Panc1 (cell line): Measurements from ENCODE around the gene REPIN1. TPM values are rescaled to one million over a fixed set of nuclear protein-coding genes. Genes with fewer than 3 reads are reported as not detected.

ENCODE experiments used
- ATAC-seq: fragments of 200-7000 bp; cut with Tn5 transposase; 2 replicates; pipeline ENCODE4 v1.9.1; 2020; ENCODE audit warnings: mild to moderate bottlenecking, moderate library complexity
- BruUV-seq: library from RNA; stranded (reverse); fragments of 400-500 nt; replicated peaks from 2 replicates; lab custom pipeline; 2021; lab: Mats Ljungman, UMichigan
- CTCF ChIA-PET: fragments of 300-600 bp; sonication (Branson Sonifier 250); formaldehyde crosslinking; loops from one replicate; lab custom pipeline; 2022; ENCODE audit warnings: antibody characterized with exemption; lab: Charles Lee
- POLR2A ChIA-PET: fragments of 300-600 bp; sonication (Branson Sonifier 250); formaldehyde crosslinking; loops from one replicate; lab custom pipeline; 2022; ENCODE audit warnings: antibody characterized with exemption; lab: Charles Lee
- DNase-seq: peaks from one replicate; pipeline ENCODE4 v3.0.0-alpha.2; 2010; ENCODE audit warnings: low read depth, low spot score
- H3K27ac ChIP-seq: 2 replicates; pipeline ENCODE4 v1.5.1; 2011; ENCODE audit warnings: mild to moderate bottlenecking, low read length, inconsistent platforms
- H3K27me3 ChIP-seq: fragments of 200-500 bp; sonication (Bioruptor generic); 2 replicates; pipeline ENCODE4 v1.6.0; 2014; ENCODE audit warnings: low read length, inconsistent platforms; ENCODE audit not compliant: control insufficient read depth, insufficient read depth
- H3K36me3 ChIP-seq: fragments of 200-500 bp; sonication (Bioruptor generic); 2 replicates; pipeline ENCODE4 v1.5.1; 2014; ENCODE audit warnings: inconsistent platforms, mild to moderate bottlenecking, low read length, moderate library complexity; ENCODE audit not compliant: control insufficient read depth, insufficient read depth
- H3K4me1 ChIP-seq: 2 replicates; pipeline ENCODE4 v1.5.1; 2011; ENCODE audit warnings: inconsistent platforms, mild to moderate bottlenecking, low read length, moderate library complexity; ENCODE audit not compliant: control insufficient read depth, insufficient read depth
- H3K4me3 ChIP-seq, 2 experiments: 2 replicates each; pipeline ENCODE4 v1.5.1; 2011 to 2012; ENCODE audit warnings: low read depth in 2 of 2, low read length in 2 of 2, mild to moderate bottlenecking in 2 of 2, inconsistent platforms in 1 of 2, moderate library complexity in 1 of 2
- H3K9me3 ChIP-seq: fragments of 200-500 bp; sonication (Bioruptor generic); 2 replicates; pipeline ENCODE4 v1.5.1; 2014; ENCODE audit warnings: low read depth, mild to moderate bottlenecking, inconsistent platforms, low read length, moderate library complexity; ENCODE audit not compliant: control insufficient read depth, insufficient read depth
- POLR2AphosphoS5 ChIP-seq: IDR thresholded peaks from 2 replicates; pipeline ENCODE4 v1.6.1; 2012; ENCODE audit warnings: mild to moderate bottlenecking, low read depth, low read length, moderate library complexity
- SIN3A ChIP-seq: IDR thresholded peaks from 2 replicates; pipeline ENCODE4 v1.6.1; 2012; ENCODE audit warnings: low read depth, mild to moderate bottlenecking, low read length, moderate library complexity, borderline replicate concordance; ENCODE audit not compliant: insufficient read depth
- TCF7L2 ChIP-seq: IDR thresholded peaks from 2 replicates; pipeline ENCODE4 v1.6.1; 2011; ENCODE audit warnings: mild to moderate bottlenecking, low read depth, low read length, inconsistent platforms
- in situ Hi-C: cut with HindIII; loops from 2 replicates; pipeline ENCODE4 v1.10.0; 2016; ENCODE audit warnings: low sequenced_read_pairs, low pct_unique_long_range_greater_than_20kb
- intact Hi-C: fragments of 100-400 bp; cut with micrococcal nuclease; formaldehyde crosslinking; loops from one replicate; pipeline ENCODE4 v1.10.0; 2022; ENCODE audit not compliant: unreplicated experiment
- total RNA-seq: library from RNA; stranded (reverse); gene quantifications from one replicate; pipeline ENCODE4 v1.2.1, GENCODE V29; 2021; ENCODE audit not compliant: unreplicated experiment
- TF ChIP-seq, protein P1 (sequence below), 2 experiments: IDR thresholded peaks; 2 replicates each; pipeline ENCODE4 v1.6.1; 2011 to 2012; ENCODE audit warnings: low read depth in 2 of 2, control low read depth in 1 of 2, low read length in 1 of 2, mild to moderate bottlenecking in 1 of 2, moderate library complexity in 1 of 2; ENCODE audit not compliant: insufficient read depth in 1 of 2
- TF ChIP-seq, protein P2 (sequence below): fragments of 450-650 bp; IDR thresholded peaks from 2 replicates; pipeline ENCODE4 v1.5.1; 2017; ENCODE audit warnings: mild to moderate bottlenecking

Gene REPIN1
- total RNA-seq, 1 experiment from 2014 or later: 209 TPM

DNA sequence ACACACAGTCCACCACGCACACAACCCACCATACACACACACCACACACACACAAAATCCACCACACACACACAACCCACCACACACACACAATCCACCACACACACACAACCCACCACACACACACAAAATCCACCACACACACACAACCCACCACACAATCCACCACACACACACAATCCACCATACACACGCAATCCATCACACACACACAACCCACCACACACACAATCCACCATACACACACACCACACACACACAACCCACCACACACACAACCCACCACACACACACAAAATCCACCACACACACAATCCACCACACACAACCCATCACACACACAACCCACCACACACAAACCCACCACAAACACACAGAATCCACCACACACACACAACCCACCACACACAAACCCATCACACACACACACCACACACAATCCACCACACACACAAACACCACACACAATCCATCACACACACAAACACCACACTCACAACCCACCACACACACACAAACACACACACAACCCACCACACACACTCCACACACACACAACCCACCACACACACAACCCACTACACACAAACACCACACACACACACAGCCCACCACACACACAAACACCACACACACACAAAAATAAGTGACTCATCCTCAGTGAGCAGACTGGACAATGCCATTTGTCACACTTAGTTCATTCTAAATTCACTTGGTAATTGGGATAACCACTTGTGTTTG lies 8.8 kb upstream of the REPIN1 start:
- intact Hi-C loops (no loop called here), in situ Hi-C loops (no loop called here)
- peak overlapping the region; percentile 24; the same call in 1 of the 2 replicates for H3K27ac ChIP-seq
- ATAC-seq: no peak
- DNase-seq: no peak
- TF ChIP-seq, protein P1, sequence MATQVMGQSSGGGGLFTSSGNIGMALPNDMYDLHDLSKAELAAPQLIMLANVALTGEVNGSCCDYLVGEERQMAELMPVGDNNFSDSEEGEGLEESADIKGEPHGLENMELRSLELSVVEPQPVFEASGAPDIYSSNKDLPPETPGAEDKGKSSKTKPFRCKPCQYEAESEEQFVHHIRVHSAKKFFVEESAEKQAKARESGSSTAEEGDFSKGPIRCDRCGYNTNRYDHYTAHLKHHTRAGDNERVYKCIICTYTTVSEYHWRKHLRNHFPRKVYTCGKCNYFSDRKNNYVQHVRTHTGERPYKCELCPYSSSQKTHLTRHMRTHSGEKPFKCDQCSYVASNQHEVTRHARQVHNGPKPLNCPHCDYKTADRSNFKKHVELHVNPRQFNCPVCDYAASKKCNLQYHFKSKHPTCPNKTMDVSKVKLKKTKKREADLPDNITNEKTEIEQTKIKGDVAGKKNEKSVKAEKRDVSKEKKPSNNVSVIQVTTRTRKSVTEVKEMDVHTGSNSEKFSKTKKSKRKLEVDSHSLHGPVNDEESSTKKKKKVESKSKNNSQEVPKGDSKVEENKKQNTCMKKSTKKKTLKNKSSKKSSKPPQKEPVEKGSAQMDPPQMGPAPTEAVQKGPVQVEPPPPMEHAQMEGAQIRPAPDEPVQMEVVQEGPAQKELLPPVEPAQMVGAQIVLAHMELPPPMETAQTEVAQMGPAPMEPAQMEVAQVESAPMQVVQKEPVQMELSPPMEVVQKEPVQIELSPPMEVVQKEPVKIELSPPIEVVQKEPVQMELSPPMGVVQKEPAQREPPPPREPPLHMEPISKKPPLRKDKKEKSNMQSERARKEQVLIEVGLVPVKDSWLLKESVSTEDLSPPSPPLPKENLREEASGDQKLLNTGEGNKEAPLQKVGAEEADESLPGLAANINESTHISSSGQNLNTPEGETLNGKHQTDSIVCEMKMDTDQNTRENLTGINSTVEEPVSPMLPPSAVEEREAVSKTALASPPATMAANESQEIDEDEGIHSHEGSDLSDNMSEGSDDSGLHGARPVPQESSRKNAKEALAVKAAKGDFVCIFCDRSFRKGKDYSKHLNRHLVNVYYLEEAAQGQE (IDR thresholded peaks at IDR 0.05; ENCODE audit: insufficient read depth in 1 of 2, low read depth in 2 of 2, low read length in 1 of 2): no peak
- TF ChIP-seq SIN3A (no peak), POLR2AphosphoS5 (no peak)
- peaks cover 28% of the 10 kb centered on the region for H3K4me1 ChIP-seq
- CTCF ChIA-PET: no interaction called here
- no TSS peak for BruUV-seq
- no peak overlapping the region for H3K4me3 ChIP-seq
- POLR2A ChIA-PET: no interaction called here
- no peaks in the 10 kb centered on the region for H3K9me3 ChIP-seq
- no peaks in the 10 kb centered on the region for H3K36me3 ChIP-seq
- no peaks in the 10 kb centered on the region for H3K27me3 ChIP-seq

DNA sequence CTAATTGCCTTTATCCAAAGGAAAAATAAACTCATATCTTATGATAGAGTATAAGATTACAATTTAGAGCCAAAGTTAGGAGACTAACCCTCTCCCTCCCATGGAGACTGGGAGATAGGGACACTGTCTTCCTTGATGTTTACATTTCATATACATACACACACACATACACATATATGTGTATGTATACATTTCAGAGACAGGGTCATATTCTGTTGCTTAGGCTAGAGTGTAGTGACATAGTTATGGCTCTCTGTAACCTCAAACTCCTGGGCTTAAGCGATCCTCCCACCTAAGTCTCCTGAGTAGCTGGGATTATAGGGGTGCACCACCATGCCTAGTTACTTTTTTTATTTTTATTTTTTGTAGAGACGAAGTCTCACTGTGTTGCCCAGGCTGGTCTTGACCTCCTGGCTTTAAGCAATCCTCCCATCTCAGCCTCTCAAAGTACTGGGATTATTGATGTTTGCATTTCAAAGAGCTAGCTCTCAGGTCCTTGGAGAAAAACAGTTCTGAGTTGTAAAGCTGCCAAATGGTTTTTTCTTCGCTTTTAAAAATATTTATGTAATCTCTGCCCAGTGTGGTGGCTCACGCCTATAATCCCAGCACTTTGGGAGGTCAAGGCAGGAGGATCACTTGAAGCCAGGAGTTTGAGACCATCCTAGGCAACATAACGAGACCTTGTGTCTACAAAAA lies 8.1 kb upstream of the REPIN1 start:
- H3K4me3 ChIP-seq: no peak overlapping the region
- intact Hi-C loops: no loop called here
- DNase-seq (no peak), ATAC-seq (no peak)
- TF ChIP-seq, protein P2, sequence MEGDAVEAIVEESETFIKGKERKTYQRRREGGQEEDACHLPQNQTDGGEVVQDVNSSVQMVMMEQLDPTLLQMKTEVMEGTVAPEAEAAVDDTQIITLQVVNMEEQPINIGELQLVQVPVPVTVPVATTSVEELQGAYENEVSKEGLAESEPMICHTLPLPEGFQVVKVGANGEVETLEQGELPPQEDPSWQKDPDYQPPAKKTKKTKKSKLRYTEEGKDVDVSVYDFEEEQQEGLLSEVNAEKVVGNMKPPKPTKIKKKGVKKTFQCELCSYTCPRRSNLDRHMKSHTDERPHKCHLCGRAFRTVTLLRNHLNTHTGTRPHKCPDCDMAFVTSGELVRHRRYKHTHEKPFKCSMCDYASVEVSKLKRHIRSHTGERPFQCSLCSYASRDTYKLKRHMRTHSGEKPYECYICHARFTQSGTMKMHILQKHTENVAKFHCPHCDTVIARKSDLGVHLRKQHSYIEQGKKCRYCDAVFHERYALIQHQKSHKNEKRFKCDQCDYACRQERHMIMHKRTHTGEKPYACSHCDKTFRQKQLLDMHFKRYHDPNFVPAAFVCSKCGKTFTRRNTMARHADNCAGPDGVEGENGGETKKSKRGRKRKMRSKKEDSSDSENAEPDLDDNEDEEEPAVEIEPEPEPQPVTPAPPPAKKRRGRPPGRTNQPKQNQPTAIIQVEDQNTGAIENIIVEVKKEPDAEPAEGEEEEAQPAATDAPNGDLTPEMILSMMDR: no peak
- TF ChIP-seq, protein P1 (IDR thresholded peaks at IDR 0.05; ENCODE audit: insufficient read depth in 1 of 2, low read depth in 2 of 2, low read length in 1 of 2): no peak
- TF ChIP-seq POLR2AphosphoS5 (no peak), TCF7L2 (no peak), SIN3A (no peak)
- peaks cover 26% of the 10 kb centered on the region for H3K4me1 ChIP-seq
- ChIA-PET CTCF (no interaction called here), POLR2A (no interaction called here)
- no TSS peak for BruUV-seq
- H3K27me3 ChIP-seq: no peaks in the 10 kb centered on the region
- no peaks in the 10 kb centered on the region for H3K9me3 ChIP-seq
- in situ Hi-C loops: no loop called here
- H3K27ac ChIP-seq: no peak overlapping the region; the same call in 1 of the 2 replicates
- no peaks in the 10 kb centered on the region for H3K36me3 ChIP-seq
